HG03460 (cell line): ENCODE results near the gene QKI.
A peak's percentile ranks its signal among the peaks of the same experiment; 100 is the strongest.

ENCODE experiments used
- ATAC-seq: cut with Tn5 transposase; IDR thresholded peaks from one replicate; pipeline ENCODE4 v1.9.1; 2021; ENCODE audit not compliant: unreplicated experiment

The QKI gene

DNA sequence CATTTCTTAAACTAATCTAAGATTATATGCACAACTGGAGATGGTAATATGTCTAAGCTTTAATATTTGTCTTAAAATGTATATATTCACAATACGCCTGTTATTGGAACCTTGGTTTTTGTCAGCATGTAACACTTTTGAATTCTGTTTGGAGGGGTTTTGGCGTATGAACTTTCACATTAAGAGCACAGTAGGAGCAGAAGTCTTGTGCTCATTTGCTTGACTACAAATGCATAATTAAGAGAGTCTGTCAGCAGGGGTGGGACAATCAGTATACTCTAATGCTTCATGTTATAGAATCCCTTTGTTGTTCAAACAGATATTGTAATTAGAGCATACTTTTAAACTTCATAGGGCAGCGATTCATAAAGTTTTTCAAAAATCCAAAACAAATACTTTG lies 112.8 kb downstream of the QKI start:
- ATAC-seq, result no peak

GRCh38 chr6:163529605-163530004 lies 115.1 kb downstream of the QKI start:
- ATAC-seq, result no peak

GRCh38 chr6:163530406-163530805 lies 115.9 kb downstream of the QKI start:
- no peak for ATAC-seq

DNA sequence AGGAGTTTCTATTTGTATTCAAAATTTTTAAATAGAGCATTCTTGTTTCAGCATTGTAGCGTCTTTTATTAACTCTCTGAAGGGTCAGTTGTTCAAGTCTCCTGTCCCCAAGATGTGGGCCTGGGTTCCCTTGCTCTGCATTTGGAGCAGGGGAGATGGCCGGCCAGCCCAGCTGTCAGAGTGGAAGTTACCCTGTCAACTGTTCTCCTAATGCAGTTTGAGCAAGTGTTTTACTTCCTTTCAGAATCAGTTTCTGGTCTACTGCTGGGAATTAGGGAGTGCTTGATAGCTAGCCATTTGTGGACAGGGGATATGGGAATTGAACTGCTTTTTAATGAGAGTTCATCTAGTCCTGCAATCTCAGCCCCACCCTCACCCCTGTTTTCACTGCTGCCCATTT lies 116.6 kb downstream of the QKI start:
- no peak for ATAC-seq

DNA sequence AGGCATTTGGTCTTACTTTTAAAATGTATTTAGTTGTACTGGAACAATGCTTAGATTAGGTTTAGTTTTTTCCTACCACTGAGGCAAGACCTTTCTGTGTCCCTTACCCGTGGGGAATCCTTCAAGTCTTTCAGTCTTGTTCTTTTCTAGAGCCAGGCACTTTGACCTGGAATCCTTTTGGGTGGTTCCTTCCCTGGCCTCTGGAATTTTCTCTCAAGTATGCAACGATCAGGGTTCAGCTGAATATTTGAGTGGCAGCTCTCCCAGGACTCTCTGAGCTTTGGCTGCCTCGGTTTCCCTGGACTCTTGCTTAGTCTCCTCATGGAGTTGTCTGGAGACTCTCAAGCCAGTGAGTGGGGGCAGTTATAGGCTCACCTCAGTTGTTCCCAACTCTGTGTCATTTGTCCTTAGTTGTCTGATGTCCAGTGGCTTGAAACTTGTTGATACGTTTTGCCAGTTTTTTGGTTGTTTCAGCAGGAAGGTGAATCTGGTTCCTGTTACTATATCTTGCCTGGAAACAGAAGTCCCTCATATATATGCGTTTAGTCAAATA lies 118.1 kb downstream of the QKI start:
- no peak for ATAC-seq

DNA sequence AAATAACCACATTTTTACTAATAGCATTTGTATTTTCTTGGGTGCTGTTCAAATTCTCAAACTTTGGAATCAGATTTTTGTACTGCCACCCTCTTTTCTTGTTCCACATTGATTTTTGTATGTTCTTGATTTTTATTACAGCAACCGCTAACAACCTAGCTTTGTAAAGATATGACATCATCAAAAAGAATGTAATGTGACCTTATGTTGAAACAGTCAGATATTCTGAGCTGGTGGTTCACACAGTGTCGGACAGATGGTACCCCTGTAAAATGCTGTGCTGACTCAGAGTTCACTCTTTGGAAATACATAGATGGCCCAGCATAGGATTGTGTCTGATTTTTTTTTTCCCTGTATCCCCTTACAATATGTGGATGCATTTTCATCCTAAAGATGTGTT lies 118.9 kb downstream of the QKI start:
- ATAC-seq, result no peak

- ATAC-seq, result no peak
Measured at GRCh38 chr6:163536770-163537169, 122.3 kb downstream of the QKI start.

DNA sequence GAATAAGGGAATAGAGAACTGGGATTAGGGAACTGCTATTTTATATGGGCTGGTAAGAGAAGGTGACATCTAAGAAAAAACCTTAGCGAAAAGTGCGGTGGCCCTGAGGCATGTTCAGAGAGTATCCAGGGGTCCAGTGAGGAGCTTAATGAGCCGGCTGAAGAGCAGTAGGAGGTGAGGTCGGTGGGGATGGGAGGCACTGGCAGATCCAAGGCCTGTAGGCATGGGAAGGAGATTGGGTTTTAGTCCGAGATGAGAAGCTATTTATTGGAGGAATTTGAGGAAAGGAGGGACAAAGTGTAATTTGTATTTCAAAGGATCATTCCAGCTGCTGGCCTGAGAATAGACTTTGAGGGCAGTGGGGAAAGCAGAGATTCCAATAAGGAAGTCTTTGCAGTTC lies 123.8 kb downstream of the QKI start:
- ATAC-seq, result no peak

DNA sequence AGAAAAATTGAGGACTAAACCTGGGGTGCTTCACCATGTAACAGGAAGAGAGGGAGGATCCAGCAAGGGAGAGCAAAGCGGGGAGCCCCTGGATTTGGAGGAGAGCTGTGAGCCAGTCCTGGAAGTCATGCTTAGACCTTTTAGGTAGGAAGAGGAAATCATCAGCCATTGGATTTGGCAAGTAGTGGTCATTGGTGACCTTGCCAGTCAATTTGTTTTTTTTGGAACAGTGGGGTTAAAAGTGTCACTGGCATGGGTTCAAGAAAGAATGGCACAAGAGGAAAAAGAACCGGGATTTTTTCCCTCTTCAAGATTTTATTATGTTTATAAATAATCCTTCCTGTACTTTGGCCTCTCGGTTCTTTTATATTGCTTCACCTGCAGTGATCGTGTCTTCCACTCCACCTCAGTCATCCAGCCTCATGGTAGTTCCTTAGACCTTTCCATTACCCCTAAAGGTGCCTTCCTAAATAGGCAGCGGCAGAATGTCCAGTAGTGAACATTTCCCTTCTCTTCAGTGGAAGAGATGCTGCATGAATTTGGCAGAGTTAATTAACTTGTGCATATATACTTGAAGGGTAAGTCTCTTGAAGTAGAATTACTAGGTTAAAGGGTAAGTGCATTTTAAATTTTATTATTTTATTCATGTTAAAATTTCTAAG lies 124.7 kb downstream of the QKI start:
- ATAC-seq, result no peak

- no peak for ATAC-seq
Measured at GRCh38 chr6:163543321-163543720, 128.8 kb downstream of the QKI start.

DNA sequence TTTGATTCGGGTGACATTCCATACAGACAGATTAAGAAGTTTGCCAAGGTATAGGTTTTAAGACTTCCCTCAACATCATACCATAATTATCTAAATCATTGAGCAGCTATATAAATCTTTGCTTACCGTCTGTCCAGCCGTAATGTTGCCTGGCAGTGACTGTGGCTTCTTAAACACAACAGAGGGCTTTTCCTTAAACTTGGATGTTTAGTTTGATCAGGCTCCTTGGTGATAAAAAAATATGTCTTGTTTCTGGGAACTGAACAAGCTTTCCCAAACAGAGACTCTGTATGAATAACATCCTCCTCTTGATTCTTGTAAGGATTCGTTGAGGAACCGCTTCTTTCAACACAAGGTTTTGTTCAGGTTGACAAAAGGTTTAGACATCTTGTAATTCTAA lies 130.9 kb downstream of the QKI start:
- no peak for ATAC-seq

DNA sequence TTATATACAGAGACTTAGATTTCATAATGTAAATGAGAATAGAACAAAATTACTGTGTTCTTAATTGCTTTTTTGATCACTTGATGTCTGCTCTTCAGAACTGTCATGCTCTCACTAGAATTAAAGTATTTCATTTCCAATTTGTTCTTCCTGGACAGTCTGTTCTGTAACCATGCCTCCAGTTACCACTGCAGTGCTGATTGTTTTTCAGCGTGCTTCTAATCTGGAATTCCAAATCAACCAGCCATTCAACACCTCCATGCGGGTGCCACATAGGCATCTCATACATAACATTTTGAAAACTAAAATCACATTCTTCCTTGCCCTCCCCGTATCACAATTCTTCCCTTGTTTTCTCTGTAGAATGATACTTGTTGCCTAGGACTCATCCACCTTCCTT lies 132.8 kb downstream of the QKI start:
- ATAC-seq, result no peak

DNA sequence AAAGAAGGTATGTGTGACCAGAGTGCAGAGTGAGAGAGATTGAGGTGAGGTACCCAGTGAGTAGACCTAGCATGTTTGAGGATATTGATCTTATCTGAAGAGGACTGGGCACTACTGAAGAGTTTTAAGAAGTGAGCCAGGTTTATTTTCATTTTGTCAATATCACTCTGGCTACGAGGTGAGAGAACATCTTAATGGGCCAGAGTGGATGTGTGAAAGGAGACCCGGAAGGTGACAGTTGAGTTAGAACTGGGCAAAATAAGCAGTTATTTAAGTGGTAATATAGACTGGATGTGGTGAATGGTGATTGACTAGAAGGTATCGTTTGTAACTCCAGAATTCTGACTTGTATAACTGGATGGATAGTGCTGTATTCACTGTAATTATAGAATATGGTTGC lies 134.1 kb downstream of the QKI start:
- ATAC-seq, result no peak

GRCh38 chr6:163554032-163554431 lies 139.5 kb downstream of the QKI start:
- no peak for ATAC-seq

DNA sequence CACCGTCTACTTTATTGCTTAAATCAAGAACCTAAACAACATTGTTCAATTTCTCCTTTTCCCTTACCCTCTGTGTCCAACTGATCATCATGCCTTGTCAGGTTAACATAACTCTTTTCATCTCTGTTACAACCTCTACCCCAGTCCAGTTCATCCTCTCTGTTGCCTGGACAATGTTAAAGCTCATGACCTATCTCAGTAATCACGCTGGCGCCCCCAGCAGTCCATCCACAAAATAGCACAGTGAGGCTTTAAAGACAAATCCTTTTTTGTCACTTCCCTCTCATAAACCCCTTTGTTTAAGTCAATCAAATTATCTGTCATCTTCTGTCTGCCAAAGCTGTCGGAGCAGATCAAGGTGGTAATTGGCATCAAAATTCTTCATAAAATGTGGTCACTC lies 140.1 kb downstream of the QKI start:
- peak; percentile 79 for ATAC-seq

DNA sequence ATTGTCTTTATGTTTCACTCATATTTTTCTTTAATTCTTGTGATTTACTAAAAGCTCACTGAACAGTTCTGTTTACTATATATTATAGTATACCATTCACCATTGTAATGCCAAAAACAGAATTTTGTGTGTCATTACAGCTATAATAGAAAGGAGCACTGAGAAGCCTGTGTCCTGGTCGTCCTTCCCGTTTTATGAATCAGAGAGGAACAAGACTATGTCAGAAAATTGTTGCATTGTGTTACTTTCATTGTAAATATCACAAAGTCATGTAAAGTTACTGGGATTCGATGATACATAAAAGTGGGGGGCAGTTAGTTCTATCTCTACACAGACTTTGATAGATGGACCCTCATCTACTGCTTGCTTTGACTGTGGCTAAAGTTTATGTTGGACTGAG lies 145.1 kb downstream of the QKI start:
- ATAC-seq, result no peak

GRCh38 chr6:163563318-163563717 lies 148.8 kb downstream of the QKI start:
- ATAC-seq, result no peak

GRCh38 chr6:163564534-163564933 lies 150.0 kb downstream of the QKI start:
- ATAC-seq, result no peak

- ATAC-seq, result no peak
Measured at GRCh38 chr6:163565140-163565539, 150.6 kb downstream of the QKI start.

DNA sequence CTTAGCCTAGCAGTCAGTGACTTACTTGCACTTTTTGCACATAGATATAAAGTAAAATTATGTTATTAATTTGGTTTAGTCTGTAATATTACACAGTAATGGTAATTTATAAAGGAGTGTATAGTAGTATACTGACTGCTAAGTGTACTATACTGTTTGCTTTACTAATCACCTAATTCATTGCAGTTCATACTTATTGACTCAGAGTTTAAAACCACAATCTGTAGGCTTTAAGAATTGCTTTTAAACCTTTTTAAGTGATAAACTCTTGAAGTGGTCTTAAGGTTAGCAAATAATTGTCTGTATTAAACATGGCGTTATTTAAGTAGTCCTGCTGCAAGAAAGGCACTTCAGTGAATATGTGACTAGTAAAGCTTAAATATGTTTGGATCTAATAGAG lies 151.5 kb downstream of the QKI start:
- ATAC-seq, result no peak

- ATAC-seq, result no peak
Measured at GRCh38 chr6:163568275-163568674, 153.8 kb downstream of the QKI start.

DNA sequence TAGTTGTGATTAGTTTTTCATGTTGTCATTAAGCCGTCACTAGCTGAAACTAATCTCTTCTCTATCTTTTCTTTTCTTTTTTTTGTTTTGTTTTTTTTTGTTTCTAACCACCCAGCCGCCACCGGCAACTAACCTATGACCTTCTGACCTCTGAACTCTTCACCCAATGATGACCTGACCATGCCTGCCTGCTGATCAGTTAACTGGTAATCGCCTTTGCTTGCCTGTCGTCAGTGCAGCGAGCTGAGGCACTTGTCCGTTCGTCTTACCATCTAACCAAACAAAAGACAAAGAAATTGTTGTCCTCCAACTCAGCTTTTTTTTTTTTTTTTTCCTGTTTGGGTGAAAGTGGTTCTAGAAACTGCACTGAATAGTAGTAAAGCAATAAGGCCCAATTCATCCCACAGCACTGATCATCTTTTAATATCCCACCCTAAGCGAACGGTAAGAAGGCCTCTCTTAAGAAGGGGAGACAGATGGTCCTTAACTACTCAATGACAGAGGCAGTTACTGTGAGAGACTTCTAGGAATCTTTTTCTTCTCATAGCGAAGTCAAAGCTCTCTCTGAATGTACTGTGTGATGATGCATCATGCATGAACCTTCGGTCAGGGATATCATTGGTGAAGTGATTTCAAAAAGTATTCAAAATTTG lies 156.2 kb downstream of the QKI start:
- no peak for ATAC-seq

GRCh38 chr6:163571730-163572129 lies 157.2 kb downstream of the QKI start:
- ATAC-seq, result no peak
